Left kidney (tissue), 2 donors: ENCODE results near the gene BTAF1. TPM values are rescaled to one million over a fixed set of nuclear protein-coding genes. Genes with fewer than 3 reads are reported as not detected.
A peak's percentile ranks its signal among the peaks of the same experiment; 100 is the strongest.

ENCODE experiments used
- DNase-seq: peaks from one replicate; pipeline ENCODE4 v3.0.0-alpha.2; 2013
- polyA plus RNA-seq: library from polyadenylated mRNA; unstranded; fragments of 120-200 nt; gene quantifications from one replicate; pipeline ENCODE4 v1.2.1, GENCODE V29; 2013; ENCODE audit not compliant: insufficient read length

The BTAF1 gene
- polyA plus RNA-seq, 1 donor: 62.1 TPM

GRCh38 chr10:91907033-91907594 is 16.5 kb upstream of the BTAF1 start:
- no peak for DNase-seq

DNA sequence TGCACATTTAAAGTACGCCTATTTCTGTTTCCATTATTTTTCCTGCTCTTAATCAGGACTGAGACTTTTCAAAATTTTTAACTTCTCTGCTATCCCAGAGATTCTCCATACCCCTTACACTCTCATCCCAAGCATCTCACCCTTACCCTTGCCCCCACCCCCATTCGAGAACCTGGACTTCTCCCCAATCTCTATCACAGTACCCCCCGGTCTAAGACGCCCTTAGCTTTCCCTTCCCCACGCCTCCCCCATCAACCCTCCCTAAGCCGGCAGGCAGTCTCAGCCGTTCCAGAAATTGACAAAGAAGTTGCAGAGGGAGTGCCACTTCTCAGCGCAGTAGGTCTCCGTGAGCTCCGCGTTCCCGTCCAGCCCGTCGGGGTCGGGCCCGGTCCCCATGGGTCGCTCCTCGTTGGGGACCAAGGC is 15.6 kb upstream of the BTAF1 start:
- no peak for DNase-seq

- DNase-seq: peak; percentile 81
These were observed 15.0 kb upstream of the BTAF1 start for GRCh38 chr10:91908337-91909116.

DNA sequence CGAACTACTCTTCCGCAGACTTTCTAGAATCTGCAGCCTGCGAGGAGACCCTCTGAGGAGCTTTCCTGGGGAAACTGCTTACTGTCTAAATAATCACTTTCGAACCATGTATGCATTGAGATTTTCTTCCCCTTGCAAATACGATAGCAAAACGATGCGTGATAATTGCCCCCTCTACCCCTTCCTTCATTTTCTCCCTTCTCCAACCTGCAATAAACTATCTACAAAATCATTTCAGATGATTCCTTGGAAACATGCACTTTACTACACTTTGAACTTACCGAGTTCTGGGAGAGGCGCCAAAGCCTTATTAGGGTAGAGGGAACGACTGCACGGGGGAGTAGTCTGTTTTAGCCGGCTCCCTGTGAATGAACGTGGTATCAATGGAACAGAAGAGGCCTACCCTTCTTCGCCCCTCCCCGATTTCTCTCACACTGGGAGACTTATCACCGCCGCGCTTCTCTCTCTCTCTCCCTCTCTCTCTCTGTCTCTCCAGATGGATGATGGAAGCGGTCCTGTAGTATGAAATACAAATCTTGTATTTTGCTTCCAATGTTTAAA is 14.4 kb upstream of the BTAF1 start, which contains the start of gene FGFBP3:
Gene FGFBP3 (minus strand): TSS at position 370 of the 561 bp plus-strand sequence. CDS start 517 bp downstream, outside the sequence.
- peak; percentile 50 for DNase-seq

- DNase-seq: no peak
These were observed 13.1 kb upstream of the BTAF1 start for GRCh38 chr10:91910467-91910866.

GRCh38 chr10:91919651-91920050 is 3.9 kb upstream of the BTAF1 start:
- DNase-seq: no peak

DNA sequence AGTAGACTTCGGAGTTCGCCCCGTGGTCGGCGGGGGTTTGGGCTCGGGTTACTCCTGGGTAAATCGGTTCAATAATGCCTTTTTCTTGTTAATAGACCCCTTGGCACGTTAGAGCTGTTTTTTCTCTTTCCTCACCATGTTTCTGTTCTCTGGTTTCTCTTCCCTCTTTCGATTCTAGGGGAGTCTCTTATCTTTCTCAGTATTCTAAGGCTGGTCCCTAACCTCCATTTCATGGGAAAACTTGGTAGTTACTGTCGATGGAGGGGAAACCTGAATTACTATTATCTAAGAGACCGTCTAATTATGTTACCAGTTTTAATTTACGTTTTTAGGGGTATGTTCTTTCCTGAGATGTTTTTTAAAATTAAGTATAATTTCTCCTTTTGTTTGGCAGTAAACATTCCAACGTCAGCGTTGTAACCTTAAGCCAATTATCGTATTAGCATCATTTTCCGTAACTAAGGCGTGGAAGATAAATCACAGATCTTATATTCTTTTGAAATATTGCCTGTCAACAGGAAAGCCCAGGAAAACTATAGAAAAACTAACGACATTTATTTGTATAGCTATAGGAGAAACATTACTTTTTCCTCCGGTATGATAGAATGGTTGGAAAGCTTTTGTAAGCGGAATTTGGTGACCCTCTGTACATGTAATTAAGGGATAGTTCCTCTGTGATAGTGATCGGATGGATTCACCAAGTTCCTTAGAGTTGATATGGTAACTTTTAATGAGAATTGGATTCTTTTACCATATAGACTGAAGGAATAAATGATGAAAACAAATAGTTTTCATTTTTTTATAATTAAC is 847 bp downstream of the BTAF1 start:
- DNase-seq: peak; percentile 29

GRCh38 chr10:91925022-91925320 is 1.4 kb downstream of the BTAF1 start:
- DNase-seq: no peak

DNA sequence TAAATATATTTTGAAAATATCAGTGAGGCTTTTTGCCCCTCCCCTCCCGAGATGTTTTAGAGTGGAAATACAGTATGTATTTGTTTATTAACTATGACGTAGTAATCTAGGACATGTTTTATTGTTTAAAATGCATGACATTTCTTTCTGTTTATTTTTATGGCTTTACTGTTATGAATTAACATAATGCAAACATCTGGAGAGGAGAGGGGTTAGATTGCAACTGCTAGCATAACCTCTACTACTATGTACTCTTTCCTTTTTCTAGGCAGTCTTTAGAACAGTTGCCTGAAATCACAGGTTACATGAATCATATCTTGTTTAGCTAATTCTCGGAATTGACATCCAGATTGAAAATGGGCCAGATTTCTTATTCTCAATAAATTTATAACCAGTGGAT is 7.4 kb downstream of the BTAF1 start:
- DNase-seq: no peak

DNA sequence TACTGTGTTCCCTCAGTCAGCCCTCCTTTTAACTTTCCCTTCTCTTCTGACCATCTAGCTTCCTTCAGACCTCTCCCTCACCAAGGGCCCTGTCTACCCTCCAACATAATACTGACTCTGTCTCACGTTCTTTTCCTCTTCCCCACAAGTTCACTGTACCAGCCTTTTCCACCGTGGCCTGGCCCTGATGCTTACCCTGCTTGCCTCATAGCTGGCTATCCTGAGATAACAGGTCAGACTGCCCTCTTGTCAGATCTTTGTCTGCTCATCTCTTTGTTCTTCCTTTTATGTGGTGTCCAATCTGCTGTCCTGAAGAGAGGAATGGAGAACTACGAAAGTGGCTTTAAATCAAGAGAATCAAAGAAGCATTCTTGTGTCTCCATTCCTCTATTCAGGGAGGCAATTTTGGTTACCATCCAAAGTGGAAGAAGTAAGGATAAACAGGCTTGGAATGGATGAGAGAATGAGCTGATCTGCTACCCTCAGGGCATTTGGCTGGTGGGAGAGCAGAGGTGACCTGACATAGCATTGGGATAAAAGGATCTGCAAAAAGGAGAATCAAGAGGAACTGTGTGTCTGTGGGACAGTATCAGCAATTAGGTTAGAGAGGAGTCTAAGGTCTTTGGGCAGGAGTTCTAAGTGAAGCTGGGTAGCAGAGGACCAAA is 8.1 kb downstream of the BTAF1 start:
- DNase-seq: no peak

DNA sequence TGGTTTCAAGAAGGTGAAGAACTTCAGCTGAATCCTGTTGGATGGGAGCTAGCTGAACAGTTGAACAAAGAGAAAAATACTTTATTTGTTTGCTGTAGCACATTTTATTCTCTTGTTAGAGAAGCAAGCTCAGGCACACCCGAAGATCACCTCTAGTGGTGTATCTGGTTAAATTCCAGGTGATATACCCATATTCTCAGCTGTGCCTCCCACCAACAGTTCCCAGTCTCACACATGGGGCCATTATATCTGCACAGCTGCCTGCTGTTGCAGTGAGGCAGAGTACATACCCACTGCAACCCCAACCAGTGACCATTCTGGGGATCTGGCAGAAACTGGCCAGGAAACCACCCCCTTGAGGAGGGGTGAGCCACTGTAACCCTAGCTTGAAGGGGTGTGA is 9.2 kb downstream of the BTAF1 start:
- DNase-seq: no peak

GRCh38 chr10:91935886-91936285 is 12.3 kb downstream of the BTAF1 start:
- DNase-seq: no peak

GRCh38 chr10:91939653-91940052 is 16.1 kb downstream of the BTAF1 start:
- DNase-seq: no peak

GRCh38 chr10:91941426-91941825 is 17.9 kb downstream of the BTAF1 start:
- no peak for DNase-seq

DNA sequence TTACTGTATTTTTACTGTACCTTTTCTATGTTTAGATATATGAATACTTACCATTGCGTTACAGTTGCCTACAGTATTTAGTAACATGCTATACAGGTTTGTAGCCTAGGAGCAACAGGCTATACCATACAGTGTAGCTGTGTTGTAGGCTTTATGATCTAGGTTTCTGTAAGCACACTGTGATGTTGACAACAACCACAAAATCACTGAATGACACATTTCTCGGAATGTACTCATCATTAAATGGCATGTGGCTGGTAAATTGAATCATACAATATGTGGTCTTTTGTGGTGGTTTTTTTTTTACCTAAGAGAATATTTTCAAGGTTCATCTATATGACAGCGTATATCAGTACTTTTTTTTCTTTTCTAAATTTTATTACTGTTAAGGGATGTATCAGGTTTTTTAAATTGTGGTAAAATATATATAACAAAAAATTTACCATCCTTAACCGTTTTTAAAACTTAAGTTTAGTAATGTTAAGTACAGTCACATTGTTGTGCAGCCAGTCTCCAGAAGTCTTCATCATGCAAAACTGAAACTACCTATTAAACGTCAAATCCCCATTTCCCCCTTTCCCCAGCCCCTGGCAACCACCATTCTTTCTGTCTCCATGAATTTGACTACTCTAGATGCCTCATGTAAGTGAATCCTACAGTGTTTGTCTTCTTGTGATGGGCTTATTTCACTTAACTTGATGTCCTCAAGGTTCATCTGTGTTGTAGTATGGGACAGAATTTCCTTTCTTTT is 21.5 kb downstream of the BTAF1 start:
- no peak for DNase-seq

DNA sequence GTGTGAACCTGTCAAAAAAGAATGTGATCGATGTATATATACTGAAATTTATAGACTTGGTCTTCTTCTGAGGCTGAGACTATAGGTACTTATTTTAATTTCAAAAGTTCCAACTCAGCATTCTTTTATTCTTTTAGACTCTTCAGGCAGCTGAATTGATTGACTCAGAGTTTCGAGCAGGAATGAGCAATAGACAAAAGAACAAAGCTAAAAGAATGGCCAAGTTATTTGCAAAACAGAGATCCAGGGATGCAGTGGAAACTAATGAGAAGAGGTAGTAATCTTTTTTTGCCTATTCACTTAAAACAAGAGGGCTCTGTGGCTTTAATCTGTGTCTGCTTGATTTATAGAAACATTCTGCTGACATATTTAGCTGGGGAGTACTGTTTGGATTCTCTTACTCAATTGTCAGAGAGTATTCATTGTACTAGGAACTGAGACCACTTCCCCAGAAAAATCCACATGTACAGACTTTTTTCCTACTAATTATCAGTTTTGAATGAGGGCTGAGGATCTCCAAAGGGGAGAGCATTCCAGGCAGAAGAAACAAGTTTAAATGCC is 30.1 kb downstream of the BTAF1 start:
- DNase-seq: no peak

DNA sequence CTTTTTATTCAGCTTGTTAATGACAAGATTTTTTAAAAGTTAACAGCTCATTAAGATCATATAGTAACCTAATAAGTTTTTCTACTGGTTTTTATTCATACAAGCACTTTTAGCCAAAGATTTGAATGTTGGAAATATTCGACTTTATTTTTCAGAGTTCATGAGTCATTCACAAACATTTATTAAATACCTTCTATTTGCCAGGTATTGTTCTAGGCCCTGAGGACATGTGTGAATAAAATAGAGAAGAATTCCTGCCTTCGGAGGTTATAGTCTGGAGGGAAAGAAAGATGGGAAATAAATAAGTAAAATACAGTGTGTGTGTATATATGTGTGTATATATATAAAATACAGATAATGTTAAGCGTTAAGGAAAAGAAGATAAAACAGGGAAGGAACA is 31.5 kb downstream of the BTAF1 start:
- DNase-seq: no peak

- DNase-seq: no peak
These were observed 33.5 kb downstream of the BTAF1 start for GRCh38 chr10:91957091-91957490.

DNA sequence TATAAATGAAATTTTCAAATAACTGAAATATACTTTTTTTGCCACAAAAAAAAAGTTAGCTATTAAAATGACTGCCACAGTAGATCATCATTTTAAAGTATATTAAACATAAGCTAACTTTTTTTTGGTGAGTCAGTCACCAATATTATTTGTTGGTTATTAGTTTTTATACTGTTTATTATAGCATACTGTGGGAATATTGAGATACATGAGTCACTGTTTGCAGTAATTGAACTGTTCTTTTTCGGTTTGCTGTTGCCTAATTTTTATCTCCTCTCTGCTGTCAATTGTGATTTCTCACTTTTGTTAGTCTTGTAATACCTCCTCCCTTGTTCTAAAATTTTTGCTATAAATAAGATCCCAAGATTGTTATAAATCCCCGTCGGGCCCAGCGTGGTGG is 45.7 kb downstream of the BTAF1 start:
- no peak for DNase-seq

GRCh38 chr10:91974960-91975359 is 51.4 kb downstream of the BTAF1 start:
- DNase-seq: no peak

GRCh38 chr10:91975438-91975837 is 51.9 kb downstream of the BTAF1 start:
- DNase-seq: no peak
